ENCODE results near the gene CDC42.

DNA sequence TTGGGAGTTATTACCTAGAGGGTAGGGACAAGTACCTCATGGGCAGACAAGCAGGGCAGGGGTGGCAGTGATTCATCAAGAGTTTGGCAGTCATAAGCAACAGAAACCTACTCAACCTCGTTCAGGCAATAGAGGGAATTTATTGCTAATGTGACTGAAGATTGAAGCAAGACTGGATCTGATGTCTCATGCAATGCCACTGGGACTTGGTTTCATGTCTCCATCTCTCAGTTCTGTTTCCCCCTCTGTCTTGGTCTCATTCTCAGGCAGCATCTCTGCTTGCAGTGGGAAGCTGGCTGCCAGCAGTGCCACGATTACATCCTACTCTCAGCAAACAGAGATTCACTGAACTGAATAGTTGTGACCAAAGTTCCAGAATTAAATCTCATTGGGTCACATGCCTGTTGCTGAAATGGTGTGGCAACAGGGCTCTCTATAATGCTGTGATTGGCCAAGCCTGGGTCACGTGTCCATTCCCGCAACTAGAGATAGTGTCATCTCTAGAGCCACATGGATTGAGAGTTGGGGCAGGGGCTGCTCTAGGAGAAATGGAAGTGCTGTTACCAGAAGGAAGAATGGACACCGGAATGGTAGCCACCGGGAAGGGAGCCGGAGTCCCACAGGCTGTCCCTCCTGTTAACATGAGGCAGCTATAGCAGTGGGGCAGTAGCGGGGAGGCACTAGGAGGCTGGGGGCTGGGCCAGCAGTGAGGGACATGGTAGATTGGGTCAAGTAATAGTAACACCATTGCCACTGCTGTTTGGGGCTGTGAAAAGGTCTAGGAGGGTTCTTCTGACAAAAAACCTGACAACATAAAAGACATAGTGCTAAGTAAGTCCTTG is 3.9 kb upstream of the CDC42 start:
- no peak for TF ChIP-seq TAF1 (IDR thresholded peaks at IDR 0.05; ENCODE audit: low read depth)
- no peak for TF ChIP-seq CEBPB (IDR thresholded peaks at IDR 0.05)
- TF ChIP-seq RAD21 (IDR thresholded peaks at IDR 0.05; ENCODE audit: low read depth): no peak
- TF ChIP-seq EP300 (IDR thresholded peaks at IDR 0.05; ENCODE audit: borderline replicate concordance): no peak
- TF ChIP-seq, protein P1, sequence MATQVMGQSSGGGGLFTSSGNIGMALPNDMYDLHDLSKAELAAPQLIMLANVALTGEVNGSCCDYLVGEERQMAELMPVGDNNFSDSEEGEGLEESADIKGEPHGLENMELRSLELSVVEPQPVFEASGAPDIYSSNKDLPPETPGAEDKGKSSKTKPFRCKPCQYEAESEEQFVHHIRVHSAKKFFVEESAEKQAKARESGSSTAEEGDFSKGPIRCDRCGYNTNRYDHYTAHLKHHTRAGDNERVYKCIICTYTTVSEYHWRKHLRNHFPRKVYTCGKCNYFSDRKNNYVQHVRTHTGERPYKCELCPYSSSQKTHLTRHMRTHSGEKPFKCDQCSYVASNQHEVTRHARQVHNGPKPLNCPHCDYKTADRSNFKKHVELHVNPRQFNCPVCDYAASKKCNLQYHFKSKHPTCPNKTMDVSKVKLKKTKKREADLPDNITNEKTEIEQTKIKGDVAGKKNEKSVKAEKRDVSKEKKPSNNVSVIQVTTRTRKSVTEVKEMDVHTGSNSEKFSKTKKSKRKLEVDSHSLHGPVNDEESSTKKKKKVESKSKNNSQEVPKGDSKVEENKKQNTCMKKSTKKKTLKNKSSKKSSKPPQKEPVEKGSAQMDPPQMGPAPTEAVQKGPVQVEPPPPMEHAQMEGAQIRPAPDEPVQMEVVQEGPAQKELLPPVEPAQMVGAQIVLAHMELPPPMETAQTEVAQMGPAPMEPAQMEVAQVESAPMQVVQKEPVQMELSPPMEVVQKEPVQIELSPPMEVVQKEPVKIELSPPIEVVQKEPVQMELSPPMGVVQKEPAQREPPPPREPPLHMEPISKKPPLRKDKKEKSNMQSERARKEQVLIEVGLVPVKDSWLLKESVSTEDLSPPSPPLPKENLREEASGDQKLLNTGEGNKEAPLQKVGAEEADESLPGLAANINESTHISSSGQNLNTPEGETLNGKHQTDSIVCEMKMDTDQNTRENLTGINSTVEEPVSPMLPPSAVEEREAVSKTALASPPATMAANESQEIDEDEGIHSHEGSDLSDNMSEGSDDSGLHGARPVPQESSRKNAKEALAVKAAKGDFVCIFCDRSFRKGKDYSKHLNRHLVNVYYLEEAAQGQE (IDR thresholded peaks at IDR 0.05; ENCODE audit: low read depth): no peak
- no peak for TF ChIP-seq TEAD4 (IDR thresholded peaks at IDR 0.05)
- TF ChIP-seq, protein P2, sequence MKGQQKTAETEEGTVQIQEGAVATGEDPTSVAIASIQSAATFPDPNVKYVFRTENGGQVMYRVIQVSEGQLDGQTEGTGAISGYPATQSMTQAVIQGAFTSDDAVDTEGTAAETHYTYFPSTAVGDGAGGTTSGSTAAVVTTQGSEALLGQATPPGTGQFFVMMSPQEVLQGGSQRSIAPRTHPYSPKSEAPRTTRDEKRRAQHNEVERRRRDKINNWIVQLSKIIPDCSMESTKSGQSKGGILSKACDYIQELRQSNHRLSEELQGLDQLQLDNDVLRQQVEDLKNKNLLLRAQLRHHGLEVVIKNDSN (IDR thresholded peaks at IDR 0.05): peak; percentile 50; the same call in 1 of the 2 replicates

All from Ishikawa (cell line).